Measurements from ENCODE around the gene LRRC1. TPM values are rescaled to one million over a fixed set of nuclear protein-coding genes. Genes with fewer than 3 reads are reported as not detected.
A peak's percentile ranks its signal among the peaks of the same experiment; 100 is the strongest.

The LRRC1 gene
- total RNA-seq, 4 donors from 2014 or later, result 23.2 to 38.5 (median 28.3) TPM

DNA sequence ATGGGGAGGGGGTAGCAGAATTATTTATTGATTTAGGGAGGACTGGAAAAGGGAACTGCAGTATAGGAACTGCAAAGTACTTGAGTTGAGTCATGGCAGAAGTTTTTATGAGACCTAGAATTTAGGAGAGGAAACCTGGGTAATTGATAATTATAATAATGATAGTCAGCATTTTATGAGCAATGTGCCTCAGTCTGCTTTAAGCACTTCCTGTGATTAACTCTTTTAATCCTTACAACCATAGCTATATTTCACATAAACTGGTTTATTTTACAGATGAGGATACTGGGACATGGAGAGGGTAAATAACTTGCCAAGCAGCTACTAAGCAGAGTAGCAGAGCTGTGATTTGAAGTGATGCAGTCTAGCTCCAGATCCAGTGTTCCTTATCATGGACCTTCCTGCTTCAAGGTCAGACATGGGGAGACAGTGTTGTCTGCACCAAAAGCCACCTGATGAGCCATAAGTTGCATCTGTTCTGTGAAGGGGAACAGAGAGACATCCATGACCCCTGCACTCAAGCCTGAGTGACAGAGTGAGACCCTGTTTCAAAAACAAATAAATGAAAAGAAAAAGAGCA, 13.6 kb downstream of the LRRC1 start:
- DNase-seq, result no peak
- Histone ChIP-seq H3K9me3 (no peaks in the 10 kb centered on the region), H3K4me1 (peaks cover 18 to 52% (median 25%) of the 10 kb centered on the region in 3 donors), H3K4me3 (no peak overlapping the region), H3K27ac (no peak overlapping the region), H3K27me3 (no peaks in the 10 kb centered on the region), H3K36me3 (no peaks in the 10 kb centered on the region)
- intact Hi-C loops (cut with DNase I), result no loop called here
- TF ChIP-seq, protein P1, sequence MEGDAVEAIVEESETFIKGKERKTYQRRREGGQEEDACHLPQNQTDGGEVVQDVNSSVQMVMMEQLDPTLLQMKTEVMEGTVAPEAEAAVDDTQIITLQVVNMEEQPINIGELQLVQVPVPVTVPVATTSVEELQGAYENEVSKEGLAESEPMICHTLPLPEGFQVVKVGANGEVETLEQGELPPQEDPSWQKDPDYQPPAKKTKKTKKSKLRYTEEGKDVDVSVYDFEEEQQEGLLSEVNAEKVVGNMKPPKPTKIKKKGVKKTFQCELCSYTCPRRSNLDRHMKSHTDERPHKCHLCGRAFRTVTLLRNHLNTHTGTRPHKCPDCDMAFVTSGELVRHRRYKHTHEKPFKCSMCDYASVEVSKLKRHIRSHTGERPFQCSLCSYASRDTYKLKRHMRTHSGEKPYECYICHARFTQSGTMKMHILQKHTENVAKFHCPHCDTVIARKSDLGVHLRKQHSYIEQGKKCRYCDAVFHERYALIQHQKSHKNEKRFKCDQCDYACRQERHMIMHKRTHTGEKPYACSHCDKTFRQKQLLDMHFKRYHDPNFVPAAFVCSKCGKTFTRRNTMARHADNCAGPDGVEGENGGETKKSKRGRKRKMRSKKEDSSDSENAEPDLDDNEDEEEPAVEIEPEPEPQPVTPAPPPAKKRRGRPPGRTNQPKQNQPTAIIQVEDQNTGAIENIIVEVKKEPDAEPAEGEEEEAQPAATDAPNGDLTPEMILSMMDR (IDR thresholded peaks at IDR 0.05), result no peak
- TF ChIP-seq POLR2A (IDR thresholded peaks at IDR 0.05), result no peak

DNA sequence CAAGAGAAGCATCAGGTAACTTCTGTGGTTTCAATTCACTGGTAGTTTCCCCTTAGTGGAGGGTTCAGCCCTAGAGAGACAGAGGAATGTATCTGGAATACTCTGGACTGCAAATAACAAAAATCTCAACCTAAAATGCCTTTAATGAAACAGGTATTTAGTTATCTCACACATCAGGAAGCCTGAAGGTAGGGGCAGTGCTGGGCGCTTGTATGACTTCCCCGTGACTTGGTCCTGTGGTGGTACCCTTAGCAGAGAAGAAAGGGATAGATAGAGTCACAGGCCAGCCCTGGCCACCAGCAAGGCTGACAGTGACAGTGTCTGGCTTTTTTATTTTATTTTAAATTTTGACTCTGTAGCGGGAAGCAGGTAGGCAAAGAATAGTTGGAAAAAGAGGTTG, 14.9 kb downstream of the LRRC1 start:
- Histone ChIP-seq H3K36me3 (no peaks in the 10 kb centered on the region), H3K4me3 (no peak overlapping the region), H3K27me3 (no peaks in the 10 kb centered on the region), H3K27ac (no peak overlapping the region), H3K4me1 (peaks cover 16 to 51% (median 18%) of the 10 kb centered on the region in 3 donors), H3K9me3 (no peaks in the 10 kb centered on the region)
- no peak for TF ChIP-seq POLR2A (IDR thresholded peaks at IDR 0.05)
- TF ChIP-seq, protein P1 (IDR thresholded peaks at IDR 0.05), result no peak
- no peak for DNase-seq
- intact Hi-C loops (cut with DNase I), result no loop called here
- 100% methylated on average over 3 of the region's 3 CpGs for WGBS, 2 donors

DNA sequence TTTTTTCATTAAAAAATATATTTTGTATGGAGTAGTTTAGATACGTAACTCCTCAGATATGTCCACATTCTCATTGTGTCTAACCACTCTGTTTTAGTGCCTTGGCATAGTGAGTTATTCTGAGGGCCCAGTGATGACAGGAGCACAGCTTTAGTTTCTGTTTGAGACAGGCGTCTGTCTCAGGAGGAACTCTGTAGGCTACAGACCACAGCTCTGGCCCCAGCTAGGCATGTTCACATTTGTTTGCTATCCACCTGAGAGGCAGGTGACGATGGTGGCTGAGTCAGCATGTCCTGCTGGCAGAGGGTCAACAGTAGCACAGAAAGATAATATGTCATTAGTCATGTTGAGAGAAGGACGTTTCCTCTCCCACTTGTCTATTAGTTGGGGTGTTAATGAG, 16.3 kb downstream of the LRRC1 start:
- Histone ChIP-seq H3K4me3 (no peak overlapping the region), H3K27ac (peak overlapping the region; percentile 31 to 74 (median 70)), H3K4me1 (peaks cover 12 to 51% (median 14%) of the 10 kb centered on the region in 3 donors), H3K36me3 (no peaks in the 10 kb centered on the region), H3K9me3 (no peaks in the 10 kb centered on the region), H3K27me3 (no peaks in the 10 kb centered on the region)
- no peak for DNase-seq
- intact Hi-C loops (cut with DNase I), result no loop called here
- TF ChIP-seq POLR2A (IDR thresholded peaks at IDR 0.05), result no peak
- TF ChIP-seq, protein P1 (IDR thresholded peaks at IDR 0.05), result no peak
- WGBS, 2 donors, result 20 to 32% methylated on average over 3 to 4 of the region's 4 CpGs

DNA sequence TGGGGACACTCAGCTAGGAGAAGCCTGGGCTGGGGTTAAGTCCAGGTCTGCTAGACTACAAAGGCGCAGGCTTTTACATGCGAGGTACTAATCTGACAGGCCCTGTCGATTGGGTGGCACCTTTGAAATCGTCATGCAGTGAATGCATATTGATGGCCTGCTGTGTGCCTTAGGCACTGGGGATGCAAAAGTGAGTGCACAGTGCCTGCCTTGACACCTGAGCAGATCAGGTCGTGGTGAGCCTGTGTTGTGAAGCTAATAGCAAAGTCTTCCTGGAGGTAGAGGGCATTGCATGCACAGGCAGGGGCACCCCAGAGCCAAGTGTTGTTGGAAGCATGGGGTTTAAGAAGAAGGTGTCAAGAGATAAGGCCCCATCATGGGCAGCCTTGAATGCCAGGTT, 16.9 kb downstream of the LRRC1 start:
- Histone ChIP-seq H3K9me3 (no peaks in the 10 kb centered on the region), H3K4me1 (peaks cover 12 to 58% (median 14%) of the 10 kb centered on the region in 3 donors), H3K27me3 (no peaks in the 10 kb centered on the region), H3K4me3 (no peak overlapping the region), H3K36me3 (no peaks in the 10 kb centered on the region), H3K27ac (peak overlapping the region; percentile 31 to 74 (median 70))
- 33 to 59% methylated on average over 4 to 5 of the region's 5 CpGs for WGBS, 2 donors
- TF ChIP-seq, protein P1 (IDR thresholded peaks at IDR 0.05), result no peak
- TF ChIP-seq POLR2A (IDR thresholded peaks at IDR 0.05), result no peak
- no peak for DNase-seq
- intact Hi-C loops (cut with DNase I), result no loop called here

DNA sequence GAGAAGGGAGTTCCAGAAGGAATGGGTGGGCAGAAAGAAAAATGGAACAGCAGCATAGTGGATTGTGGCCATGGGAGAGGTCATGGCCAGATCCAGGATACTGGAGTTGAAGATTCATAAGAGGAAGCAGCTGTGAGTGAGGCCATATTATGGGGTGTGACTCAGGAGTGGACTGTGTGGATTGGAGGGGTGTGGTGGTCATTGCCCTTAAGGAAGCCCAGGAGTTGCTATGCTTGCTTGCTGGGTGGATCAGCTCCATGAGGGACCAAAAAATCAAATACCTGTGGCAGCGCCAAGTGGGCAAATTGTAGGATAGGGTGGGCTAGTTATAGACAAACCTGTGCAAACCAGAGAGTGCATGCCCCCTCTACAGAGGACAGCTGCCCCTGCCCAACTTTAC, 18.3 kb downstream of the LRRC1 start:
- TF ChIP-seq, protein P1 (IDR thresholded peaks at IDR 0.05), result no peak
- Histone ChIP-seq H3K4me1 (peaks cover 12 to 61% (median 14%) of the 10 kb centered on the region in 3 donors), H3K4me3 (no peak overlapping the region), H3K9me3 (no peaks in the 10 kb centered on the region), H3K27me3 (no peaks in the 10 kb centered on the region), H3K27ac (no peak overlapping the region), H3K36me3 (no peaks in the 10 kb centered on the region)
- intact Hi-C loops (cut with DNase I), result no loop called here
- WGBS, 2 donors, result 93% methylated on average over 1 of the region's 1 CpG
- no peak for DNase-seq
